ENCODE measurements around the gene HAL. TPM values are rescaled to one million over a fixed set of nuclear protein-coding genes. Genes with fewer than 3 reads are reported as not detected.

Gene HAL
- total RNA-seq, result under 1 TPM; 0.31 to 0.32 TPM

- intact Hi-C loops (cut with micrococcal nuclease), result no loop called here
Measured at GRCh38 chr12:95996034-95996658, at the start of gene HAL. Gene HAL (minus strand): TSS chr12:95996344. CDS start chr12:95995910, 434 bp downstream.

GRCh38 chr12:96045566-96045965, 49.4 kb upstream of the HAL start:
- H3K27ac Mint-ChIP-seq, result peak overlapping the region; percentile 64
- CTCF ChIA-PET, result no interaction called here
- intact Hi-C loops (cut with micrococcal nuclease), result loop anchor here (5.0 kb wide), 2 partner anchors 472 to 943 kb away; no protein-coding TSS in a partner anchor
- no peak overlapping the region for H3K4me3 Mint-ChIP-seq
- peaks cover 52% of the 10 kb centered on the region for H3K4me1 Mint-ChIP-seq (ENCODE audit: low read depth)
- no peaks in the 10 kb centered on the region for H3K36me3 Mint-ChIP-seq (ENCODE audit: low read depth)
- H3K27me3 Mint-ChIP-seq (ENCODE audit: low read depth), result no peaks in the 10 kb centered on the region
- no peak for DNase-seq
- H3K9me3 Mint-ChIP-seq, result no peaks in the 10 kb centered on the region

More at GRCh38 chr12:95996034-95996658, at the start of gene HAL:
- CTCF ChIA-PET, result interaction anchor here (0.6 to 4.7 kb wide), 3 partner anchors 54 to 981 kb away, joined by 3 to 117 read pairs (median 5); no protein-coding TSS in a partner anchor
- H3K36me3 Mint-ChIP-seq (ENCODE audit: low read depth), result peaks cover 5% of the 10 kb centered on the region
- peaks cover 3% of the 10 kb centered on the region for H3K4me1 Mint-ChIP-seq (ENCODE audit: low read depth)
- no peak within 1 kb of the TSS for H3K27ac Mint-ChIP-seq
- no peak within 1 kb of the TSS for H3K4me3 Mint-ChIP-seq
- no peak for DNase-seq
- H3K9me3 Mint-ChIP-seq, result no peaks in the 10 kb centered on the region
- H3K27me3 Mint-ChIP-seq (ENCODE audit: low read depth), result no peaks in the 10 kb centered on the region

- H3K27me3 Mint-ChIP-seq (ENCODE audit: low read depth), result no peaks in the 10 kb centered on the region
- CTCF ChIA-PET, result interaction anchor here (0.6 kb wide), 1 partner anchor 307 kb away, joined by 3 read pairs; no protein-coding TSS in a partner anchor
Measured at GRCh38 chr12:96044943-96045290, 48.8 kb upstream of the HAL start.

GRCh38 chr12:96044017-96044942, 48.1 kb upstream of the HAL start:
- Mint-ChIP-seq H3K27me3 (ENCODE audit: low read depth) (no peaks in the 10 kb centered on the region), H3K36me3 (ENCODE audit: low read depth) (no peaks in the 10 kb centered on the region), H3K27ac (peak overlapping the region; percentile 38), H3K9me3 (no peaks in the 10 kb centered on the region), H3K4me3 (no peak overlapping the region), H3K4me1 (ENCODE audit: low read depth) (peaks cover 50% of the 10 kb centered on the region)
- DNase-seq, result no peak
- intact Hi-C loops (cut with micrococcal nuclease), result no loop called here
- CTCF ChIA-PET, result interaction anchor here (0.6 kb wide), 1 partner anchor 308 kb away, joined by 3 read pairs; no protein-coding TSS in a partner anchor

More at GRCh38 chr12:96044943-96045290, 48.8 kb upstream of the HAL start:
- Mint-ChIP-seq H3K36me3 (ENCODE audit: low read depth) (no peaks in the 10 kb centered on the region), H3K4me3 (no peak overlapping the region), H3K9me3 (no peaks in the 10 kb centered on the region), H3K4me1 (ENCODE audit: low read depth) (peaks cover 52% of the 10 kb centered on the region), H3K27ac (peak overlapping the region; percentile 10)
- DNase-seq, result no peak
- intact Hi-C loops (cut with micrococcal nuclease), result loop anchor here (5.0 kb wide), 2 partner anchors 472 to 943 kb away; no protein-coding TSS in a partner anchor

GRCh38 chr12:96041181-96041580, 45.0 kb upstream of the HAL start:
- Mint-ChIP-seq H3K27me3 (ENCODE audit: low read depth) (no peaks in the 10 kb centered on the region), H3K9me3 (no peaks in the 10 kb centered on the region), H3K36me3 (ENCODE audit: low read depth) (no peaks in the 10 kb centered on the region), H3K4me1 (ENCODE audit: low read depth) (peaks cover 24% of the 10 kb centered on the region), H3K4me3 (no peak overlapping the region), H3K27ac (no peak overlapping the region)
- intact Hi-C loops (cut with micrococcal nuclease), result no loop called here
- no peak for DNase-seq
- CTCF ChIA-PET, result interaction anchor here (0.6 to 1.5 kb wide), 4 partner anchors 25 to 476 kb away, joined by 3 to 4 read pairs (median 4); no protein-coding TSS in a partner anchor

GRCh38 chr12:96040305-96041133, 44.4 kb upstream of the HAL start:
- no peaks in the 10 kb centered on the region for H3K9me3 Mint-ChIP-seq
- no peaks in the 10 kb centered on the region for H3K27me3 Mint-ChIP-seq (ENCODE audit: low read depth)
- no peak for DNase-seq
- H3K36me3 Mint-ChIP-seq (ENCODE audit: low read depth), result no peaks in the 10 kb centered on the region
- no peak overlapping the region for H3K27ac Mint-ChIP-seq
- no peak overlapping the region for H3K4me3 Mint-ChIP-seq
- peaks cover 17% of the 10 kb centered on the region for H3K4me1 Mint-ChIP-seq (ENCODE audit: low read depth)
- CTCF ChIA-PET, result interaction anchor here (0.6 to 1.5 kb wide), 5 partner anchors 18 to 476 kb away, joined by 3 to 4 read pairs (median 3); no protein-coding TSS in a partner anchor
- intact Hi-C loops (cut with micrococcal nuclease), result no loop called here

- H3K9me3 Mint-ChIP-seq, result no peaks in the 10 kb centered on the region
- no peak for DNase-seq
- H3K36me3 Mint-ChIP-seq (ENCODE audit: low read depth), result no peaks in the 10 kb centered on the region
- intact Hi-C loops (cut with micrococcal nuclease), result no loop called here
- H3K27me3 Mint-ChIP-seq (ENCODE audit: low read depth), result no peaks in the 10 kb centered on the region
- no peak overlapping the region for H3K4me3 Mint-ChIP-seq
- CTCF ChIA-PET, result interaction anchor here (0.6 kb wide), 1 partner anchor 19 kb away, joined by 3 read pairs; no protein-coding TSS in a partner anchor
- peaks cover 9% of the 10 kb centered on the region for H3K4me1 Mint-ChIP-seq (ENCODE audit: low read depth)
- no peak overlapping the region for H3K27ac Mint-ChIP-seq
Measured at GRCh38 chr12:96039516-96039915, 43.4 kb upstream of the HAL start.

- no peak for DNase-seq
- H3K4me3 Mint-ChIP-seq, result no peak overlapping the region
- CTCF ChIA-PET, result interaction anchor here (1.0 to 1.3 kb wide), 2 partner anchors 38 to 178 kb away, joined by 3 to 6 read pairs; no protein-coding TSS in a partner anchor
- H3K4me1 Mint-ChIP-seq (ENCODE audit: low read depth), result peaks cover 13% of the 10 kb centered on the region
- H3K9me3 Mint-ChIP-seq, result no peaks in the 10 kb centered on the region
- H3K36me3 Mint-ChIP-seq (ENCODE audit: low read depth), result no peaks in the 10 kb centered on the region
- intact Hi-C loops (cut with micrococcal nuclease), result no loop called here
- no peak overlapping the region for H3K27ac Mint-ChIP-seq
- H3K27me3 Mint-ChIP-seq (ENCODE audit: low read depth), result no peaks in the 10 kb centered on the region
Measured at GRCh38 chr12:96036765-96037455, 40.8 kb upstream of the HAL start.

GRCh38 chr12:96035283-96036236, 39.4 kb upstream of the HAL start, which contains the start of gene LTA4H:
Gene LTA4H (minus strand): TSS chr12:96035587. CDS start chr12:96035519, 68 bp downstream.
- intact Hi-C loops (cut with micrococcal nuclease), result loop anchor here (1.0 to 2.0 kb wide), 15 partner anchors 12 to 871 kb away; partner anchors contain the start of genes AMDHD1, CFAP54, FGD6 and NEDD1
- peaks cover 19% of the 10 kb centered on the region for H3K4me1 Mint-ChIP-seq (ENCODE audit: low read depth)
- no peak within 1 kb of the TSS for H3K27ac Mint-ChIP-seq
- no peak within 1 kb of the TSS for H3K4me3 Mint-ChIP-seq
- CTCF ChIA-PET, result interaction anchor here (0.6 to 1.3 kb wide), 7 partner anchors 22 to 817 kb away, joined by 3 to 6 read pairs (median 3); no protein-coding TSS in a partner anchor
- H3K27me3 Mint-ChIP-seq (ENCODE audit: low read depth), result no peaks in the 10 kb centered on the region
- H3K9me3 Mint-ChIP-seq, result no peaks in the 10 kb centered on the region
- DNase-seq, result peak; percentile 98
- no peaks in the 10 kb centered on the region for H3K36me3 Mint-ChIP-seq (ENCODE audit: low read depth)

GRCh38 chr12:96034621-96035282, 38.6 kb upstream of the HAL start:
- intact Hi-C loops (cut with micrococcal nuclease), result loop anchor here (1.0 to 2.0 kb wide), 15 partner anchors 13 to 872 kb away; partner anchors contain the start of genes AMDHD1, CFAP54, FGD6 and NEDD1
- Mint-ChIP-seq H3K27ac (no peak overlapping the region), H3K27me3 (ENCODE audit: low read depth) (no peaks in the 10 kb centered on the region), H3K36me3 (ENCODE audit: low read depth) (no peaks in the 10 kb centered on the region), H3K9me3 (no peaks in the 10 kb centered on the region), H3K4me1 (ENCODE audit: low read depth) (peaks cover 27% of the 10 kb centered on the region), H3K4me3 (no peak overlapping the region)
- CTCF ChIA-PET, result no interaction called here
- DNase-seq, result peak; percentile 39
